HFF-Myc (cell line): ENCODE measurements around the gene CPEB1.

Experiments
- DNase-seq: peaks from one replicate; pipeline ENCODE4 v3.0.0-alpha.2; 2011; ENCODE audit warnings: low read depth; ENCODE audit errors: extremely low read depth
- H3K4me3 ChIP-seq: replicated peaks from 2 replicates; pipeline ENCODE4 v1.5.1; 2011; ENCODE audit warnings: low read depth, mild to moderate bottlenecking, control low read depth, low read length
- TF ChIP-seq, protein P1 (sequence below): IDR thresholded peaks from 2 replicates; pipeline ENCODE4 v1.5.1; 2012; ENCODE audit warnings: mild to moderate bottlenecking, low read depth, low read length, control low read depth; ENCODE audit errors: missing control alignments

CPEB1 gene

DNA sequence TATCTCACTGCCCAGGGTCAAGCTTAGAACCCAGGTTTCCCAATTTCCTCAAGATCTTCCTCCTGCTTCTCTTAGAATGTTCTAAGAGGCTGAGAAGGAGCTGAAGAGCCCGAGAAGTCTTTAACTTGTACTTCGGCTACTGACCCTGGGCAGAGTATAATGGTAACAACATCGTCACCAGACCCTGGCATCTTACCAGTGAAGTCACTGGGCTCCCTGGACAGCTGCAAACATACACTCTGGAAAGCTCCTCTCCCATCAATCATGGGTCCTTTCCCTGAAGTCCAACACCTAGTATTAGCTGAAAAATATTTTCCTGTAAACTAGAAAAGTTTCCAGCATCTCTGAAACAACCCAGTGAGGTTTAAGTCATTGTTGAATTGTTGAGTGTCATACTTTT, 22.7 kb downstream of the CPEB1 start:
- no peak for DNase-seq
- no peak overlapping the region for H3K4me3 ChIP-seq
- TF ChIP-seq, protein P1, sequence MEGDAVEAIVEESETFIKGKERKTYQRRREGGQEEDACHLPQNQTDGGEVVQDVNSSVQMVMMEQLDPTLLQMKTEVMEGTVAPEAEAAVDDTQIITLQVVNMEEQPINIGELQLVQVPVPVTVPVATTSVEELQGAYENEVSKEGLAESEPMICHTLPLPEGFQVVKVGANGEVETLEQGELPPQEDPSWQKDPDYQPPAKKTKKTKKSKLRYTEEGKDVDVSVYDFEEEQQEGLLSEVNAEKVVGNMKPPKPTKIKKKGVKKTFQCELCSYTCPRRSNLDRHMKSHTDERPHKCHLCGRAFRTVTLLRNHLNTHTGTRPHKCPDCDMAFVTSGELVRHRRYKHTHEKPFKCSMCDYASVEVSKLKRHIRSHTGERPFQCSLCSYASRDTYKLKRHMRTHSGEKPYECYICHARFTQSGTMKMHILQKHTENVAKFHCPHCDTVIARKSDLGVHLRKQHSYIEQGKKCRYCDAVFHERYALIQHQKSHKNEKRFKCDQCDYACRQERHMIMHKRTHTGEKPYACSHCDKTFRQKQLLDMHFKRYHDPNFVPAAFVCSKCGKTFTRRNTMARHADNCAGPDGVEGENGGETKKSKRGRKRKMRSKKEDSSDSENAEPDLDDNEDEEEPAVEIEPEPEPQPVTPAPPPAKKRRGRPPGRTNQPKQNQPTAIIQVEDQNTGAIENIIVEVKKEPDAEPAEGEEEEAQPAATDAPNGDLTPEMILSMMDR, result no peak

DNA sequence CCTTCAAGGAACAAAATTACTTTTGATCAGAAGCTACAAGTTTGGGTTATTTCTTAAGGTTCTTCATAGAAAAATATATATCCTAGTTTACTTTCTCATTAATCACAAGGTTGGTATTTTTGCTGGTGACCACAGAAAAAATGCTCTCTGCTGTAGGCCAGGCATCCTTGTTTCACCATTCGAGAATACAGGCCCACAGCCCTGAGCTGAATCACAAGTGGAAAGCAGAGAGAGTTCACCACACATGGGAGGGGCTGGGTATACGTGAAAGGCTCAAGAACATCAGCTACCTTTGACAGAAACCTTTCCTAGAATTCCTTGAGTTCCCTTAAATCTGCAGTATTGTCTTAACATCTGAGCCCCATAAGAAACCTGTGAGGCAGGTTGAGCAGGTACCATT, 23.2 kb downstream of the CPEB1 start:
- TF ChIP-seq, protein P1, result no peak
- no peak overlapping the region for H3K4me3 ChIP-seq
- no peak for DNase-seq

DNA sequence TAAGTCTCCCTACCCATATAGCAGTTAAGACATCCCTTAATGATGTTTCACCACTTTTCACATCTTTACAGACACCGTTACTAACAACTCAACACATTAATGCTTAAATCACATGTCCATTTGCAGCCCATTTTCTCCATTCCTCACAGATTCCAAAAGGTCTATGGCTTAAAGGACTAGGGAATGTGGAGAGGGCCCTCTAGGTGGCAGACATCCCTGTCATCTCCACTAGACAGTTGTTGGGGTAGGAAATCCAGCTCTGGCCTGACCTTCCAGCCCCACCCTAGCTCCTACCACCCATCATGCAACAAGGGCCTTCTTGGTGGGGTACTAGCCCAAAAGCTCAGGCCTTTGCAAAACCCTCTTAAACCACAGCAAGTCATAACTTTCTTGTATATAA, 25.2 kb downstream of the CPEB1 start:
- TF ChIP-seq, protein P1, result no peak
- DNase-seq, result no peak
- no peak overlapping the region for H3K4me3 ChIP-seq

GRCh38 chr15:82613747-82614146, 33.4 kb downstream of the CPEB1 start:
- H3K4me3 ChIP-seq, result no peak overlapping the region
- TF ChIP-seq, protein P1, result no peak
- no peak for DNase-seq

- no peak for DNase-seq
- TF ChIP-seq, protein P1, result no peak
Measured at GRCh38 chr15:82611348-82611747, 35.8 kb downstream of the CPEB1 start.

DNA sequence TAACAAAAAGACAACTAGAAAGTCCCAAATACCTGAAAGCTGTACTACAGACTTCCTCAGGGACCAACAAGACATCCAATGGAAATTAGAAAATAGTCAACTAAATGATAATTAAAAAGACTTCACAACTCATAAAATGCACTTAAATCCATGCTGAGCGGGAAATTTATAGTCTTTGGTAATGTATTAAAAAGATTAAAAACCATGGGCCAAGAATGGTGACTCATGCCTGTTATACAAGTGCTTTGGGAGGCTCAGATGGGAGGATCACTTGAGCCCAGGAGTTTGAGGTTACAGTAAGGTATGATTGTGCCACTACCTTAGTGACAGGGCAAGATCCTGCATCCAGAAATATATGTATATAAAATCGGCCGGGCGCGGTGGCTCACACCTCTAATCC, 45.0 kb downstream of the CPEB1 start:
- TF ChIP-seq, protein P1, result no peak
- H3K4me3 ChIP-seq, result no peak overlapping the region
- no peak for DNase-seq

More at GRCh38 chr15:82611348-82611747, 35.8 kb downstream of the CPEB1 start:
- H3K4me3 ChIP-seq, result no peak overlapping the region

GRCh38 chr15:82599862-82600261, 47.3 kb downstream of the CPEB1 start:
- no peak overlapping the region for H3K4me3 ChIP-seq
- DNase-seq, result no peak
- TF ChIP-seq, protein P1, result no peak
